Brain microvascular endothelial cell (primary cell): Measurements from ENCODE around the gene TWIST2.

ENCODE experiments used
- DNase-seq: peaks from one replicate; pipeline ENCODE4 v3.0.0-alpha.2; 2020
- H3K27ac ChIP-seq: fragments of 250-450 bp; sonication (Bioruptor Pico); 2 replicates; pipeline ENCODE4 v1.5.1; 2020; ENCODE audit warnings: mild to moderate bottlenecking, moderate library complexity
- H3K27me3 ChIP-seq: fragments of 250-450 bp; sonication (Bioruptor Pico); replicated peaks from 2 replicates; pipeline ENCODE4 v1.5.1; 2020; ENCODE audit warnings: mild to moderate bottlenecking
- H3K36me3 ChIP-seq: fragments of 250-450 bp; sonication (Bioruptor Pico); replicated peaks from 2 replicates; pipeline ENCODE4 v1.5.1; 2020; ENCODE audit warnings: mild to moderate bottlenecking
- H3K4me3 ChIP-seq: 2 replicates; pipeline ENCODE4 v1.5.1; 2011; ENCODE audit warnings: low read depth, mild to moderate bottlenecking, control low read depth, low read length, moderate library complexity
- CTCF ChIP-seq: IDR thresholded peaks from 2 replicates; pipeline ENCODE4 v1.5.1; 2011; ENCODE audit warnings: low read depth, mild to moderate bottlenecking, moderate library complexity, low read length, control low read depth, inconsistent platforms; ENCODE audit errors: missing control alignments
- in situ Hi-C: cut with HindIII; loops from 2 replicates; pipeline ENCODE4 v1.10.0; 2017; ENCODE audit warnings: low sequenced_read_pairs, low pct_ligation_motif_present

TWIST2 gene

GRCh38 chr2:238851026-238851425 lies 3.1 kb downstream of the TWIST2 start:
- H3K27me3 ChIP-seq = peaks cover 6% of the 10 kb centered on the region

DNA sequence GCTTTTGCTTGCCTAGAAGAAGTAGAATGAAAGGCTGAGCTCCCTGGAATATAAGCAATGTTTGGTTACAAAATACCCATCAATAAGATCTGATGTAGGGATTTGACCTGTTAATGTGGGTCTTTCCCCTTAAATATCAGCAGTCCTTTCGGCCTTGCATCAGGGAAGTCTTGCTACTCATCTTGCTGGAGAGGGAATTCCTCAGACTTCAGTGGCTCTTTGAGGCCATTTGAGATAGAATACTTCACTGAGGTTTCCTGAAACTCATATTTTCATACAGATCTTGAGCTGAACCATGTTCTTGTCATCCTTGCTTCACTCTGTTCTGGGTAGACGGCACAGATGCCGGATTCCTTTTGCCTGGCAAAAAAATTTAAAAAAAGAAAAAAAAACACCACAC lies 3.9 kb downstream of the TWIST2 start:
- H3K27me3 ChIP-seq = peaks cover 3% of the 10 kb centered on the region
- no peak for TF ChIP-seq CTCF
- in situ Hi-C loops = no loop called here
- H3K27ac ChIP-seq = no peak overlapping the region
- H3K4me3 ChIP-seq = no peak overlapping the region
- no peaks in the 10 kb centered on the region for H3K36me3 ChIP-seq
- no peak for DNase-seq

More at GRCh38 chr2:238851026-238851425, 3.1 kb downstream of the TWIST2 start:
- DNase-seq = no peak
- in situ Hi-C loops = no loop called here
- no peak for TF ChIP-seq CTCF
- H3K4me3 ChIP-seq = no peak overlapping the region
- H3K36me3 ChIP-seq = no peaks in the 10 kb centered on the region
- H3K27ac ChIP-seq = no peak overlapping the region

- H3K27ac ChIP-seq = no peak overlapping the region
- H3K4me3 ChIP-seq = no peak overlapping the region
- TF ChIP-seq CTCF = no peak
- no peaks in the 10 kb centered on the region for H3K36me3 ChIP-seq
- no peaks in the 10 kb centered on the region for H3K27me3 ChIP-seq
- in situ Hi-C loops = no loop called here
- DNase-seq = no peak
Observed at GRCh38 chr2:238852206-238852869, 4.5 kb downstream of the TWIST2 start.

DNA sequence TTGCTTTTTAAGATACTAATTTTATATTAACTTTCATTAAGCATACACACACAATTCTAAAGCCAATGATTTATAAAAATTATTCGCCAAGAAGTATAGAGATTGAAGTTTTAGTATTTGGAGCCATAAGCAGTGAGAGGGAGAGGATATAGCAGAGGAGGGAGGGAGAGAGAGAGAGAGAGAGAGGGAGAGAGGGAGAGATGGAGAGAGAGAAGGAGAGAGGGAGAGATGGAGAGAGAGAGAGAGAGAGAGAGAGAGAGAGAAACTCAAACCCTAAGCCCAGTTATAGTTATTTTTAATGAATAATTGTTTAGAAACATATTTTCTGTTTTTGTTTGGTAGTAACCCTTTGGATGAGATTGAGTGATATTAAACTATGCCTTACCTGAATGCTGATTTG lies 5.3 kb downstream of the TWIST2 start:
- H3K36me3 ChIP-seq = no peaks in the 10 kb centered on the region
- no peak overlapping the region for H3K27ac ChIP-seq
- in situ Hi-C loops = no loop called here
- DNase-seq = no peak
- no peak for TF ChIP-seq CTCF
- no peaks in the 10 kb centered on the region for H3K27me3 ChIP-seq
- no peak overlapping the region for H3K4me3 ChIP-seq

- no peak for TF ChIP-seq CTCF
- H3K27me3 ChIP-seq = no peaks in the 10 kb centered on the region
- DNase-seq = no peak
- in situ Hi-C loops = no loop called here
- H3K27ac ChIP-seq = no peak overlapping the region
- no peak overlapping the region for H3K4me3 ChIP-seq
- no peaks in the 10 kb centered on the region for H3K36me3 ChIP-seq
Observed at GRCh38 chr2:238853721-238854120, 5.8 kb downstream of the TWIST2 start.

- H3K4me3 ChIP-seq = no peak overlapping the region
- H3K27me3 ChIP-seq = no peaks in the 10 kb centered on the region
- H3K36me3 ChIP-seq = no peaks in the 10 kb centered on the region
- DNase-seq = no peak
- no peak overlapping the region for H3K27ac ChIP-seq
- no peak for TF ChIP-seq CTCF
- in situ Hi-C loops = no loop called here
Observed at GRCh38 chr2:238854246-238854645, 6.4 kb downstream of the TWIST2 start.
